ENCODE results near the gene RACGAP1. TPM values are rescaled to one million over a fixed set of nuclear protein-coding genes. Genes with fewer than 3 reads are reported as not detected.

The RACGAP1 gene
- total and polyA plus RNA-seq, 2 of the 4 experiments (the other 2 are of a cell fraction) = 37.9 to 110 TPM

GRCh38 chr12:50051101-50051806 lies 26.0 kb upstream of the RACGAP1 start:
- BruUV-seq (replicated peaks) = no TSS peak
- H2AK5ac ChIP-seq (ENCODE audit: low read depth, low read length) = no peak overlapping the region
- H2BK5ac ChIP-seq (ENCODE audit: low read depth, low read length, poor library complexity, severe bottlenecking) = no peak overlapping the region
- H3K9me1 ChIP-seq (ENCODE audit: insufficient read depth, low read length) = no peaks in the 10 kb centered on the region
- H3K27me3 ChIP-seq (ENCODE audit: control insufficient read depth, insufficient read depth, low read length) = peaks cover 57% of the 10 kb centered on the region
- POLR2A ChIA-PET (ENCODE audit: unreplicated experiment) = no interaction called here
- peaks cover 5% of the 10 kb centered on the region; the same call in 1 of the 2 replicates for H4K20me1 ChIP-seq (ENCODE audit: insufficient read depth, low read length)
- no peak for TF ChIP-seq RCOR1 (IDR thresholded peaks at IDR 0.05; ENCODE audit: insufficient replicate concordance, low read length)
- TF ChIP-seq MAZ (IDR thresholded peaks at IDR 0.05; ENCODE audit: borderline replicate concordance, low read depth, low read length) = no peak
- TF ChIP-seq ELK1 (IDR thresholded peaks at IDR 0.05; ENCODE audit: borderline replicate concordance, low read depth, low read length) = no peak
- TF ChIP-seq MXI1 (IDR thresholded peaks at IDR 0.05; ENCODE audit: borderline replicate concordance, low read depth, low read length) = no peak
- TF ChIP-seq RAD21 (IDR thresholded peaks at IDR 0.05; ENCODE audit: low read length) = no peak
- no peak for TF ChIP-seq BHLHE40 (IDR thresholded peaks at IDR 0.05; ENCODE audit: low read depth, low read length)
- no peak overlapping the region for H4K91ac ChIP-seq (ENCODE audit: insufficient read depth, low read depth, low read length)
- H3K18ac ChIP-seq (ENCODE audit: low read depth, low read length) = no peak overlapping the region
- in situ Hi-C loops (cut with MboI; ENCODE audit: low sequenced_read_pairs) (loop anchor here (5.0 kb wide), 1 partner anchor 184 kb away; no protein-coding TSS in a partner anchor), dilution Hi-C loops (cut with HindIII; ENCODE audit: low sequenced_read_pairs, unreplicated experiment) (no loop called here), intact Hi-C loops (cut with micrococcal nuclease) (no loop called here)
- CTCF ChIA-PET = interaction anchor here (2.1 kb wide), 1 partner anchor 84 kb away, joined by 7 read pairs; no protein-coding TSS in a partner anchor
- H2BK120ac ChIP-seq (ENCODE audit: low read depth, low read length) = no peak overlapping the region
- no peak overlapping the region for H3K23ac ChIP-seq (ENCODE audit: low read depth, low read length)
- no peaks in the 10 kb centered on the region for H3K4me1 ChIP-seq (ENCODE audit: control insufficient read depth, insufficient read depth, low read length)
- 50% methylated on average over 2 of the region's 14 CpGs; no CpG with 5 or more reads in 1 of the 2 experiments for WGBS, 2 experiments (ENCODE audit: extremely low coverage in 2 of 2, insufficient read length in 1 of 2)
- ATAC-seq (ENCODE audit: low read depth) = no peak
- H3K14ac ChIP-seq (replicated peaks; ENCODE audit: low read depth, low read length) = no peak overlapping the region
- H3K4ac ChIP-seq (ENCODE audit: low read depth, low read length) = no peak overlapping the region
- H2AK9ac ChIP-seq (replicated peaks; ENCODE audit: low read depth, low read length, poor library complexity) = no peak overlapping the region
- no peaks in the 10 kb centered on the region for H3K9me3 ChIP-seq (ENCODE audit: control insufficient read depth, insufficient read depth, low read length)
- no peak overlapping the region for H2BK20ac ChIP-seq (ENCODE audit: low read depth, low read length)
- H3K56ac ChIP-seq (ENCODE audit: extremely low read depth, insufficient read depth, low read length) = no peak overlapping the region
- no peak overlapping the region for H3K4me3 ChIP-seq (ENCODE audit: insufficient read depth, low read depth, low read length)
- no peaks in the 10 kb centered on the region for H3K79me1 ChIP-seq (ENCODE audit: low read depth in 1 of 2, low read length in 2 of 2)
- no peak overlapping the region; the same call in 1 of the 2 replicates for H4K5ac ChIP-seq (ENCODE audit: low read depth, low read length)
- H3K27ac ChIP-seq (ENCODE audit: insufficient read depth, low read length) = no peak overlapping the region
- H3K4me2 ChIP-seq (ENCODE audit: low read depth, low read length) = no peak overlapping the region
- H3K9ac ChIP-seq (ENCODE audit: low read depth, low read length) = no peak overlapping the region
- no peak overlapping the region for H2AFZ ChIP-seq (replicated peaks; ENCODE audit: low read length, poor library complexity)
- no peaks in the 10 kb centered on the region for H3K36me3 ChIP-seq (ENCODE audit: control insufficient read depth, insufficient read depth, low read length)
- no peak overlapping the region for H4K8ac ChIP-seq (ENCODE audit: low read depth in 2 of 2, low read length in 2 of 2)
- H2BK15ac ChIP-seq (ENCODE audit: low read depth, low read length) = no peak overlapping the region
- DNase-seq = no peak

Measured in IMR-90 (cell line).